Neuronal stem cell (in vitro differentiated cells): Measurements from ENCODE around the gene CNIH3.

Experiments used
- DNase-seq: peaks from one replicate; pipeline ENCODE4 v3.0.0-alpha.2; 2013; ENCODE audit warnings: low spot score
- H2AFZ ChIP-seq: one replicate; pipeline ENCODE4 v1.6.1; 2013; ENCODE audit warnings: mild to moderate bottlenecking, low read length, inconsistent platforms
- H2AK5ac ChIP-seq: 2 replicates; pipeline ENCODE4 v1.6.1; 2013; ENCODE audit warnings: low read depth, mild to moderate bottlenecking, inconsistent platforms, low read length, moderate library complexity, mixed read lengths
- H2BK120ac ChIP-seq: 2 replicates; pipeline ENCODE4 v1.6.1; 2013; ENCODE audit warnings: low read depth, mild to moderate bottlenecking, inconsistent platforms, low read length, moderate library complexity, mixed read lengths
- H2BK12ac ChIP-seq: one replicate; pipeline ENCODE4 v1.6.1; 2013; ENCODE audit warnings: low read length, inconsistent platforms
- H2BK15ac ChIP-seq: 2 replicates; pipeline ENCODE4 v1.6.1; 2013; ENCODE audit warnings: mild to moderate bottlenecking, low read length, inconsistent platforms, mixed read lengths
- H2BK5ac ChIP-seq: one replicate; pipeline ENCODE4 v1.6.1; 2013; ENCODE audit warnings: inconsistent platforms, mild to moderate bottlenecking, low read length, moderate library complexity
- H3K14ac ChIP-seq: one replicate; pipeline ENCODE4 v1.6.1; 2013; ENCODE audit warnings: low read length, inconsistent platforms
- H3K18ac ChIP-seq: 2 replicates; pipeline ENCODE4 v1.6.1; 2013; ENCODE audit warnings: low read length, inconsistent platforms
- H3K23ac ChIP-seq: 2 replicates; pipeline ENCODE4 v1.6.1; 2013; ENCODE audit warnings: low read depth, mild to moderate bottlenecking, mixed read lengths, low read length, inconsistent platforms; ENCODE audit not compliant: poor library complexity
- H3K27ac ChIP-seq: replicated peaks from 3 replicates; pipeline ENCODE4 v1.5.1; 2013; ENCODE audit warnings: low read length, inconsistent platforms
- H3K27me3 ChIP-seq, 3 experiments: 2 replicates each; pipeline ENCODE4 v1.6.1; 2013; ENCODE audit warnings: low read length in 3 of 3, mild to moderate bottlenecking in 2 of 3, inconsistent platforms in 1 of 3, low read depth in 1 of 3, mixed read lengths in 1 of 3, moderate library complexity in 1 of 3; ENCODE audit not compliant: control insufficient read depth in 3 of 3, insufficient read depth in 3 of 3
- H3K36me3 ChIP-seq, 2 donors: replicated peaks in 1 of 2; 2 replicates each; pipeline ENCODE4 v1.6.1; 2013; ENCODE audit warnings: low read length in 2 of 2; ENCODE audit not compliant: control insufficient read depth in 2 of 2, insufficient read depth in 2 of 2
- H3K4ac ChIP-seq: 2 replicates; pipeline ENCODE4 v1.6.1; 2013; ENCODE audit warnings: inconsistent platforms, mild to moderate bottlenecking, low read length, moderate library complexity
- H3K4me1 ChIP-seq, 2 donors: 1 replicate in 1 of 2; 2 replicates in 1 of 2; pipeline ENCODE4 v1.6.1; 2013; ENCODE audit warnings: low read length in 2 of 2, low read depth in 1 of 2; ENCODE audit not compliant: control insufficient read depth in 2 of 2, insufficient read depth in 1 of 2
- H3K4me2 ChIP-seq: one replicate; pipeline ENCODE4 v1.6.1; 2013; ENCODE audit warnings: mild to moderate bottlenecking, low read length, inconsistent platforms; ENCODE audit not compliant: insufficient read depth, poor library complexity, severe bottlenecking
- H3K4me3 ChIP-seq, 2 donors: 2 replicates each; pipeline ENCODE4 v1.5.1; 2013; ENCODE audit warnings: low read length in 2 of 2, mild to moderate bottlenecking in 2 of 2, inconsistent platforms in 1 of 2, moderate library complexity in 1 of 2
- H3K79me1 ChIP-seq: one replicate; pipeline ENCODE4 v1.6.1; 2013; ENCODE audit warnings: low read depth, mild to moderate bottlenecking, inconsistent platforms, low read length, moderate library complexity
- H3K9ac ChIP-seq: one replicate; pipeline ENCODE4 v1.6.1; 2013; ENCODE audit warnings: mild to moderate bottlenecking, low read depth, low read length, inconsistent platforms; ENCODE audit not compliant: poor library complexity
- H3K9me3 ChIP-seq, 2 donors: replicated peaks in 1 of 2; 2 replicates each; pipeline versions ENCODE3 to v1.6.1; 2013; ENCODE audit warnings: low read length in 2 of 2, mild to moderate bottlenecking in 2 of 2, inconsistent platforms in 1 of 2, low read depth in 1 of 2, mixed read lengths in 1 of 2, moderate library complexity in 1 of 2; ENCODE audit not compliant: control insufficient read depth in 2 of 2, insufficient read depth in 1 of 2
- H4K8ac ChIP-seq: one replicate; pipeline ENCODE4 v1.6.1; 2013; ENCODE audit warnings: low read depth, mild to moderate bottlenecking, inconsistent platforms, low read length, moderate library complexity
- H4K91ac ChIP-seq: one replicate; pipeline ENCODE4 v1.6.1; 2013; ENCODE audit warnings: low read length, low read depth, mild to moderate bottlenecking, inconsistent platforms; ENCODE audit not compliant: poor library complexity
- WGBS, 2 donors: extraction: QIAGEN DNeasy Blood & Tissue Kit; methylation state at CpG; one replicate each; pipeline ENCODE4 v1.1.7; 2013; ENCODE audit warnings: missing lambda C conversion rate in 2 of 2, mixed read lengths in 1 of 2; ENCODE audit not compliant: insufficient read length in 2 of 2, insufficient replicate concordance in 1 of 2; ENCODE audit errors: extremely low coverage in 2 of 2; 5-methylcytosine and 5-hydroxymethylcytosine counted together

The CNIH3 gene

DNA sequence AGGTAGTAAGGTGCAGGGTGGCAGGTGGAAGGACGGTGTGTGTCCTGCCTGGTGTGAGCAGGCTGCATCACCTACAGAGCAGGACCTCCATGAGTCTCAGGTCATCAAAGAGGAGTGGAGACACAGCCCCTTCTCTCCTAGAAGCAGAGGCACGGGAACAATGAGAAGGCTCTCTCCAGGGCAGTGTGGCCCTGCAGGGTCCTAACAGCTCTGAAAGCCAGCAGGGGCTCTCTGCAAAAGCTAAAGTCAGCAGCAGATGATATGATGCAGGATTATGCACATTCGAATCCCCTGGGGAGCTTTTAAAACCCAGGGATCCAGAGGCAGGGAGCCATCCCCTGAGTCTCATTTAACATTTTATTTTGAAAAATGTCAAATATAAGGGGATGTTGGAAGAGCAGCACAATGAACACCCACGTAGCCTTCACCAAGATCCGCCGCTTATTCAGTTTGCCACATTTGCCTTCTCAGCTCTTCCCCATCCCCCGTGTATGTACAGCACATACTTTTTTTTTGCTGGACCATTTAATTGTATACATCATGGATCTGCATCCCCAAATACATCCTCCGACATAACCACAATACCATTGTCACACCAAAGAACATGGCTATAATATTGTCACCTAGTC, 88.1 kb downstream of the CNIH3 start:
- no peak overlapping the region for H2BK15ac ChIP-seq
- peak overlapping the region; percentile 33 for H3K18ac ChIP-seq
- H4K91ac ChIP-seq, result no peak overlapping the region
- H3K14ac ChIP-seq, result peak overlapping the region; percentile 22
- H2AK5ac ChIP-seq, result peak overlapping the region; percentile 49
- H3K27ac ChIP-seq, result no peak overlapping the region
- H3K9me3 ChIP-seq, result no peaks in the 10 kb centered on the region
- H3K4me1 ChIP-seq, result peaks cover 0 to 2% of the 10 kb centered on the region in 2 donors
- no peak overlapping the region for H4K8ac ChIP-seq
- H3K9ac ChIP-seq, result no peak overlapping the region
- H3K79me1 ChIP-seq, result no peaks in the 10 kb centered on the region
- DNase-seq, result no peak
- no peak overlapping the region for H2AFZ ChIP-seq
- no peaks in the 10 kb centered on the region for H3K36me3 ChIP-seq
- no peak overlapping the region for H2BK5ac ChIP-seq
- H3K4ac ChIP-seq, result no peak overlapping the region
- WGBS, 2 donors, result no CpG with 5 or more reads among the region's 8 CpGs
- H2BK120ac ChIP-seq, result no peak overlapping the region
- H2BK12ac ChIP-seq, result no peak overlapping the region
- H3K4me3 ChIP-seq, result no peak overlapping the region
- no peak overlapping the region for H3K4me2 ChIP-seq
- peak overlapping the region; percentile 19 for H3K23ac ChIP-seq
- H3K27me3 ChIP-seq, result peaks cover 0 to 2% (median 0%) of the 10 kb centered on the region in 3 experiments

DNA sequence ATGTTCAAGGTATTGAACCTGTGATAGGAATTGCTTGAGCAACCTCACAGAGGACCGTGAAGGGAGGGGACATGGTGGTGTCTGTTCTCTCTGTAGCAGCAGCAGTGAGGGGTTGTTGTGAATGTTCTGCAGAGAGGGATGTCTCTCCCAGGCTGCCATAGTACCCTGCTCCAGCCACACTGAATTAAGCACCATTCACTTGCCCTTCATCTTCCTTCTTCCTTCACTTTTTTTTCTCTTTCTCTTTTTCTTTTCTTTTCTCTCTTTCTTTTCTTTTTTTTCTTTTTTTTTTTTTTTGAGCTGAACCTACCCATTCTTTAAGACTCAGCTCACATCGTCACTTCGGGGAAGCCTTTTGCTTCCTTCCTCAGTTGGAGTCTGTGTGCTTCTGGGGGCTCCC, 89.5 kb downstream of the CNIH3 start:
- Histone ChIP-seq H3K14ac (no peak overlapping the region), H3K23ac (no peak overlapping the region), H3K9me3 (no peaks in the 10 kb centered on the region), H2BK15ac (no peak overlapping the region), H4K8ac (no peak overlapping the region), H2BK12ac (no peak overlapping the region), H4K91ac (no peak overlapping the region), H3K18ac (no peak overlapping the region), H2AFZ (no peak overlapping the region), H2BK5ac (no peak overlapping the region), H3K27ac (no peak overlapping the region), H3K27me3 (peaks cover 0 to 2% (median 0%) of the 10 kb centered on the region in 3 experiments), H3K4me1 (peaks cover 0 to 2% of the 10 kb centered on the region in 2 donors), H2BK120ac (no peak overlapping the region), H3K4me3 (no peak overlapping the region), H3K4ac (no peak overlapping the region), H3K9ac (no peak overlapping the region), H2AK5ac (no peak overlapping the region), H3K79me1 (no peaks in the 10 kb centered on the region), H3K4me2 (no peak overlapping the region), H3K36me3 (no peaks in the 10 kb centered on the region)
- WGBS, 2 donors, result no CpG with 5 or more reads among the region's 3 CpGs
- no peak for DNase-seq

DNA sequence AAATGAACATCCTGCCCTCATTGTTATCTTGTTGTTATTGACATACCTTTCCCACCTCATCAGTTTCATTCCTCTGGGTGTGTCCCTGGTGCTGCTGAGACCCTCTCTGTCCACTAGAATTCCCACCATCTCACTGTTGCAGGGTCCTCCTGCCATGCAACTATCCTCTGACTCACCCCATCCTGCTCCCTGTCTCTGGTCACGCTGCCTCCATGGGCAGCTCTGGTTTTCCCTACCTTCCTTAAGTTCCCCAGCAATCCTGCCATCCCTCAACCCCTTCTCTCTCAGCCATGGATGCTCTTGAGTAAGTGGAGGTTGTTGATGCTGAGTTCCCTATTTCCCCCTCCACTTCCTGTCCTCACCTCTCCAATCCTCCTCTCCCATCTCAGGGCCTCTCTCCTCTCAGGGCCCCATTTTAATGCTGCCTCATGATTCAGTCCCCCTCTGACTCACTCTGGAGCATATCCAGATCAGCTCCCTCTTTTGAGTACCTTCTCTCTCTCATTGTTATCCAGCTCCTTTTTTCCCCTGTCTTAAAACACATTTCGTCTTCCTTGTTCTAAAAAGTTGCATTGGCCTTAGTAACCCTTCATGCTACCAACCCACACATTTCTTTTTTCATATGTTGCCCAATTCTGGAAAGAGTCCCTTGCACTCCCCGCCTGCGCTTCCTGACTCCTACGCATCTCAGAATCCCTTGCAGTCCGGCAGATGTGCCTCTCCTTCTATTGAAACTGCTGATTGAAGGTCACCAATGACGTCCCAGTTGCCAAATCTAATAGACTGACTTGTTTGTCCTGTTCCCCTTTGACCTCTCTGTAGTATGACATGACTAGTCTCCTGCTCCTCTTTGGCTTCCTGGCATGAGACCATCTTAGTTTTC, 92.0 kb downstream of the CNIH3 start:
- H3K4me3 ChIP-seq, result no peak overlapping the region
- WGBS, 2 donors, result no CpG with 5 or more reads among the region's 7 CpGs

DNA sequence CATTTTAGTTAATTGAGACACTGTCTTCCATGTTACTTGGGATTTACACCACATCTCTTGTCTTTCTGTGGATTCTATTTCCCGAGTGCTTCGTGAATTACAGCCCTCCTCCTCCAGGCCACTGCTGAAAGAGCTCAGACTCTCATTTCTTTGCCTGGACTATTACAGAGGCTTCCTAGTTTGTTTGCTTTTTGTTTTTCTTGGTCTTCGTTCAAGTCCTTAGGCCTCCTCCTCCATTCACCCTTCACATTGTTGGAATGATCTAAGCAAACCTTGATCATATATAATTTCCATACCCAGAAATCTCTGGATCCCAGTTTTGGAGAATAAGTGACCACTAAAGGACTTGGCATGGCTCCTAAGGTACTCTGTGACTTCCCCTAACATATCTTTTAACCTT, 94.1 kb downstream of the CNIH3 start:
- no peak overlapping the region for H2BK120ac ChIP-seq
- no peak overlapping the region for H2BK5ac ChIP-seq
- no peaks in the 10 kb centered on the region for H3K36me3 ChIP-seq
- no peaks in the 10 kb centered on the region for H3K4me1 ChIP-seq
- no CpG with 5 or more reads among the region's 3 CpGs for WGBS, 2 donors
- no peaks in the 10 kb centered on the region for H3K9me3 ChIP-seq
- no peak overlapping the region for H2AFZ ChIP-seq
- H3K79me1 ChIP-seq, result no peaks in the 10 kb centered on the region
- no peak overlapping the region for H3K4ac ChIP-seq
- H3K23ac ChIP-seq, result no peak overlapping the region
- H3K4me3 ChIP-seq, result no peak overlapping the region
- H3K4me2 ChIP-seq, result no peak overlapping the region
- H2BK15ac ChIP-seq, result no peak overlapping the region
- H4K91ac ChIP-seq, result no peak overlapping the region
- no peak overlapping the region for H3K18ac ChIP-seq
- H3K14ac ChIP-seq, result no peak overlapping the region
- no peak overlapping the region for H3K27ac ChIP-seq
- no peak overlapping the region for H2AK5ac ChIP-seq
- no peak overlapping the region for H3K9ac ChIP-seq
- no peak overlapping the region for H2BK12ac ChIP-seq
- H3K27me3 ChIP-seq, result no peaks in the 10 kb centered on the region
- no peak overlapping the region for H4K8ac ChIP-seq
- no peak for DNase-seq

More for the DNA sequence above, 92.0 kb downstream of the CNIH3 start:
- Histone ChIP-seq H4K91ac (no peak overlapping the region), H3K9ac (no peak overlapping the region), H3K27ac (no peak overlapping the region), H3K9me3 (no peaks in the 10 kb centered on the region), H3K4me2 (no peak overlapping the region), H4K8ac (no peak overlapping the region), H2BK120ac (no peak overlapping the region), H3K4ac (no peak overlapping the region), H3K79me1 (no peaks in the 10 kb centered on the region), H3K36me3 (no peaks in the 10 kb centered on the region), H2BK15ac (no peak overlapping the region), H3K27me3 (peaks cover 0 to 2% (median 0%) of the 10 kb centered on the region in 3 experiments), H2BK12ac (no peak overlapping the region), H3K4me1 (peaks cover 0 to 2% of the 10 kb centered on the region in 2 donors), H3K23ac (no peak overlapping the region), H2AK5ac (no peak overlapping the region), H3K14ac (no peak overlapping the region), H3K18ac (no peak overlapping the region), H2AFZ (no peak overlapping the region), H2BK5ac (no peak overlapping the region)
- no peak for DNase-seq
